H1 (cell line): ENCODE measurements around the gene FOXN4.

Experiments
- CEBPB ChIP-seq: IDR thresholded peaks from 2 replicates; pipeline ENCODE4 v1.6.1; 2012; ENCODE audit warnings: low read depth, low read length
- EP300 ChIP-seq, 2 experiments: IDR thresholded peaks; 1 replicate in 1 of 2; 2 replicates in 1 of 2; pipeline ENCODE4 v1.6.1; 2011 to 2012; ENCODE audit warnings: low read depth in 2 of 2, low read length in 2 of 2, mild to moderate bottlenecking in 2 of 2, borderline replicate concordance in 1 of 2, inconsistent platforms in 1 of 2, moderate library complexity in 1 of 2
- EZH2 ChIP-seq: fragments of 200-600 bp; sonication (generic); IDR thresholded peaks from 2 replicates; pipeline ENCODE4 v1.7.1; 2012; ENCODE audit warnings: low read depth, mild to moderate bottlenecking, moderate library complexity, low read length, inconsistent platforms; ENCODE audit not compliant: severe bottlenecking
- FOSL1 ChIP-seq: IDR thresholded peaks from 2 replicates; pipeline ENCODE4 v1.6.1; 2011; ENCODE audit warnings: mild to moderate bottlenecking, low read depth, low read length, moderate library complexity; ENCODE audit not compliant: insufficient read depth
- JUN ChIP-seq: IDR thresholded peaks from 2 replicates; pipeline ENCODE4 v1.6.1; 2011; ENCODE audit warnings: low read depth, mild to moderate bottlenecking, improper control_type of control experiment, low read length
- MAFK ChIP-seq: IDR thresholded peaks from 2 replicates; pipeline ENCODE4 v1.6.1; 2012; ENCODE audit warnings: low read depth, mild to moderate bottlenecking, improper control_type of control experiment, low read length
- POLR2A ChIP-seq, 2 experiments: IDR thresholded peaks; 1 replicate in 1 of 2; 2 replicates in 1 of 2; pipeline ENCODE4 v1.6.1; 2011; ENCODE audit warnings: low read depth in 2 of 2, low read length in 2 of 2, mild to moderate bottlenecking in 2 of 2; ENCODE audit errors: control extremely low read depth in 1 of 2
- POLR2AphosphoS5 ChIP-seq: IDR thresholded peaks from 2 replicates; pipeline ENCODE4 v1.6.1; 2011; ENCODE audit warnings: low read depth, low read length
- SIN3A ChIP-seq, 2 experiments: IDR thresholded peaks in 1 of 2; conservative IDR thresholded peaks in 1 of 2; 2 replicates each; pipeline ENCODE4 v1.6.1; 2011 to 2012; ENCODE audit warnings: low read length in 2 of 2, improper control_type of control experiment in 1 of 2, low read depth in 1 of 2, mild to moderate bottlenecking in 1 of 2
- SIX5 ChIP-seq: IDR thresholded peaks from 2 replicates; pipeline ENCODE4 v1.6.1; 2011; ENCODE audit warnings: mild to moderate bottlenecking, low read depth, low read length
- SP1 ChIP-seq: IDR thresholded peaks from 2 replicates; pipeline ENCODE4 v1.6.1; 2011; ENCODE audit warnings: low read depth, low read length
- SRF ChIP-seq: IDR thresholded peaks from 2 replicates; pipeline ENCODE4 v1.6.1; 2011; ENCODE audit warnings: mild to moderate bottlenecking, low read depth, low read length, moderate library complexity
- TF ChIP-seq, protein P1 (sequence below), 3 experiments: IDR thresholded peaks; 1 replicate in 2 of 3; 2 replicates in 1 of 3; pipeline versions ENCODE4 v1.5.1 to v1.6.1; 2011; ENCODE audit warnings: low read length in 3 of 3, mild to moderate bottlenecking in 3 of 3, inconsistent platforms in 2 of 3, low read depth in 1 of 3, moderate library complexity in 1 of 3; ENCODE audit not compliant: insufficient read depth in 1 of 3; ENCODE audit errors: control extremely low read depth in 1 of 3
- TF ChIP-seq, protein P2 (sequence below): IDR thresholded peaks from 2 replicates; pipeline ENCODE4 v1.6.1; 2011; ENCODE audit warnings: low read depth, mild to moderate bottlenecking, low read length; ENCODE audit not compliant: insufficient read depth

GRCh38 chr12:109290061-109290460 lies 19.0 kb downstream of the FOXN4 start:
- TF ChIP-seq MAFK, result no peak
- no peak for TF ChIP-seq POLR2A (IDR thresholded peaks at IDR 0.05; ENCODE audit: control extremely low read depth in 1 of 2, low read depth in 2 of 2, low read length in 2 of 2)
- TF ChIP-seq, protein P1, sequence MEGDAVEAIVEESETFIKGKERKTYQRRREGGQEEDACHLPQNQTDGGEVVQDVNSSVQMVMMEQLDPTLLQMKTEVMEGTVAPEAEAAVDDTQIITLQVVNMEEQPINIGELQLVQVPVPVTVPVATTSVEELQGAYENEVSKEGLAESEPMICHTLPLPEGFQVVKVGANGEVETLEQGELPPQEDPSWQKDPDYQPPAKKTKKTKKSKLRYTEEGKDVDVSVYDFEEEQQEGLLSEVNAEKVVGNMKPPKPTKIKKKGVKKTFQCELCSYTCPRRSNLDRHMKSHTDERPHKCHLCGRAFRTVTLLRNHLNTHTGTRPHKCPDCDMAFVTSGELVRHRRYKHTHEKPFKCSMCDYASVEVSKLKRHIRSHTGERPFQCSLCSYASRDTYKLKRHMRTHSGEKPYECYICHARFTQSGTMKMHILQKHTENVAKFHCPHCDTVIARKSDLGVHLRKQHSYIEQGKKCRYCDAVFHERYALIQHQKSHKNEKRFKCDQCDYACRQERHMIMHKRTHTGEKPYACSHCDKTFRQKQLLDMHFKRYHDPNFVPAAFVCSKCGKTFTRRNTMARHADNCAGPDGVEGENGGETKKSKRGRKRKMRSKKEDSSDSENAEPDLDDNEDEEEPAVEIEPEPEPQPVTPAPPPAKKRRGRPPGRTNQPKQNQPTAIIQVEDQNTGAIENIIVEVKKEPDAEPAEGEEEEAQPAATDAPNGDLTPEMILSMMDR (IDR thresholded peaks at IDR 0.05; ENCODE audit: control extremely low read depth in 1 of 3, insufficient read depth in 1 of 3, low read depth in 1 of 3, low read length in 3 of 3), result no peak
- TF ChIP-seq CEBPB, result no peak
- TF ChIP-seq SRF, result no peak
- no peak for TF ChIP-seq FOSL1
- TF ChIP-seq POLR2AphosphoS5, result no peak
- no peak for TF ChIP-seq SP1
- TF ChIP-seq SIX5, result no peak
- TF ChIP-seq JUN, result no peak
- no peak for TF ChIP-seq EZH2
- TF ChIP-seq SIN3A (conservative IDR thresholded peaks at IDR 0.05 in 1 of 2, IDR thresholded peaks at IDR 0.05 in 1 of 2; ENCODE audit: low read depth in 1 of 2, low read length in 2 of 2), result no peak
- no peak for TF ChIP-seq EP300 (IDR thresholded peaks at IDR 0.05; ENCODE audit: borderline replicate concordance in 1 of 2, low read depth in 2 of 2, low read length in 2 of 2)
- TF ChIP-seq, protein P2, sequence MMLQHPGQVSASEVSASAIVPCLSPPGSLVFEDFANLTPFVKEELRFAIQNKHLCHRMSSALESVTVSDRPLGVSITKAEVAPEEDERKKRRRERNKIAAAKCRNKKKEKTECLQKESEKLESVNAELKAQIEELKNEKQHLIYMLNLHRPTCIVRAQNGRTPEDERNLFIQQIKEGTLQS, result no peak
